ENCODE data around the gene HDAC7.
"Not testable (repeated sequence)": the region's sequence is repeated elsewhere in the genome, so short reads cannot be mapped to it uniquely, and the experiment has no call there.

The HDAC7 gene

GRCh38 chr12:47848853-47849252, 29.1 kb upstream of the HDAC7 start:
- DNase-seq (ENCODE audit: low spot score) = no peak

- DNase-seq (ENCODE audit: low spot score) = no peak
These were observed 26.7 kb upstream of the HDAC7 start for GRCh38 chr12:47846294-47846996.

DNA sequence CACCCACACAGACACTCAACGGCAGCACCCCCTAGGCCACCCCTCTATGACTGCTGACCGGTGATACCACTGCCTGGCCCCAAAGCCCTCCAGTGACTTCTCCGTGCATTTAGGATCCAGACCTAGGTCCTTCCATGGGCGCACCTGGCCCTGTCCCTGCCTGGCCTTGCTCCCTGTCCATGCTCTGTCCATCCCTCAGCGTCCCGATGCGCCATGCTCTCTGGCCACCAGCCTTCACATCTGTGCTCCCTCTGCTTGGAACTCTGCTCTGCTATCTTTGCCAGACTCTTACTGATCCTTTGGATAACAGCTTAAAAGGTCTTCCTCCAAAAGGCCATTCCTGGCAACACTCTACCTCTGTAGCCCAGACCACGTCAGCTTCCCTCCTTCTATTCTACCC, 25.4 kb upstream of the HDAC7 start:
- no peak for DNase-seq (ENCODE audit: low spot score)

GRCh38 chr12:47844264-47845019, 24.7 kb upstream of the HDAC7 start:
- no peak for DNase-seq (ENCODE audit: low spot score)

DNA sequence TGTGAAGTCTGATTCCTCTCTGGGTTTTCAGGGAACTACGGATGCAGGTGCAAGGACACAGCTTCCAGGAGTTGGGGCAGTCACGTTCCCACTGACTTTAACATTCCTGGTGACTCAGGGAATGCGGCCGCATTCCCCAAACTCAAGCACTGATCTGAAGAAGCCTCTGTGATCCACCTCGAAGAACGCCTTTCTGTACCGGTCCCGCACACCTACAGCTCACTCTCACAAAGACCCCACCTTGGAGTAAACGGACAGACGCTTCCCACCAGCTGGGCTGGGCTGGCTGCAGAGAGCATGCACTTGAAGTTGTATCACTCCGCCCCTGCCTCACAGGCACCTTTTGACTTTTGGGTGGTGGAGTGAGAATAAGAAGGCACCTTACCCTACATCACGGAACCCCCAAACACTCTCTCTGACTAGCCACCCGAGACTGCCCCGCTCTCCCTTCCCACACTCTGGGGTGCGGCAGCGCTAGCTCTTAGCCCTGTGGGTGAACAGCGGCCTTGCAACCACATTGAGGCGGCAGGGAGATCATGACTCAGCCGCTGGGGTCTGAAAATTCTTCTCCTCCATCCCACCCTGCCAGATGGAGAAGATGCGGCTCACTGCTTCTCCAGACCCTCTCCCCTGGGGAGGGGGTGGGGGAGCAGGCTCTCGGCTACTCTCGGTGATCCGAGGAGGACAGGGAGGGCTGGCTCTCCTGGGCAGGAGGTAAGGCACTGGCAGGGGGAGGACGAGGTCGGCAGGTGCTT, 23.7 kb upstream of the HDAC7 start:
- DNase-seq (ENCODE audit: low spot score) = peak; percentile 57

GRCh38 chr12:47842543-47842942, 22.8 kb upstream of the HDAC7 start:
- not testable (repeated sequence) for DNase-seq (ENCODE audit: low spot score)

GRCh38 chr12:47841910-47842309, 22.2 kb upstream of the HDAC7 start:
- DNase-seq (ENCODE audit: low spot score) = peak; percentile 35

DNA sequence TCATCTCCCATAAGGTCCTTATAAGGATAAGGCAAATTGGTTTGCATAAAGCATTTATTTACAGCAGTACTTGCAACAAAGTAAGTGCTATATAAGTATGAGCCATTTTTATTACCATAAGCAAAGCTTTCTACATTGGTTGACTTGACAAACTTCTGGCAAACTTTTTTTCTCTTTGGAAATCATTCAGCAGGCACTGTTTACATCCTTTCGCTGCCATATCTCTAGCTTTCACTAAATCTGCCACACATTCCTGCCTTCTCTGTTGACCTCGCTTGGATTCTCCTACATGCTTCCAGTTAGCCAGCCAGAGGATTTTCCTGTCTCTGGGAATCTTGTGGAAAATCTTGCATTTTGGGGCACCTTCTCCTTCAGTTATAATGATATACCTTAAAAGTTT, 21.8 kb upstream of the HDAC7 start:
- DNase-seq (ENCODE audit: low spot score) = no peak

GRCh38 chr12:47840571-47840970, 20.9 kb upstream of the HDAC7 start:
- DNase-seq (ENCODE audit: low spot score) = no peak

- DNase-seq (ENCODE audit: low spot score) = no peak
These were observed 19.6 kb upstream of the HDAC7 start for GRCh38 chr12:47839214-47839876.

GRCh38 chr12:47838286-47838931, 18.7 kb upstream of the HDAC7 start:
- DNase-seq (ENCODE audit: low spot score) = peak; percentile 54

DNA sequence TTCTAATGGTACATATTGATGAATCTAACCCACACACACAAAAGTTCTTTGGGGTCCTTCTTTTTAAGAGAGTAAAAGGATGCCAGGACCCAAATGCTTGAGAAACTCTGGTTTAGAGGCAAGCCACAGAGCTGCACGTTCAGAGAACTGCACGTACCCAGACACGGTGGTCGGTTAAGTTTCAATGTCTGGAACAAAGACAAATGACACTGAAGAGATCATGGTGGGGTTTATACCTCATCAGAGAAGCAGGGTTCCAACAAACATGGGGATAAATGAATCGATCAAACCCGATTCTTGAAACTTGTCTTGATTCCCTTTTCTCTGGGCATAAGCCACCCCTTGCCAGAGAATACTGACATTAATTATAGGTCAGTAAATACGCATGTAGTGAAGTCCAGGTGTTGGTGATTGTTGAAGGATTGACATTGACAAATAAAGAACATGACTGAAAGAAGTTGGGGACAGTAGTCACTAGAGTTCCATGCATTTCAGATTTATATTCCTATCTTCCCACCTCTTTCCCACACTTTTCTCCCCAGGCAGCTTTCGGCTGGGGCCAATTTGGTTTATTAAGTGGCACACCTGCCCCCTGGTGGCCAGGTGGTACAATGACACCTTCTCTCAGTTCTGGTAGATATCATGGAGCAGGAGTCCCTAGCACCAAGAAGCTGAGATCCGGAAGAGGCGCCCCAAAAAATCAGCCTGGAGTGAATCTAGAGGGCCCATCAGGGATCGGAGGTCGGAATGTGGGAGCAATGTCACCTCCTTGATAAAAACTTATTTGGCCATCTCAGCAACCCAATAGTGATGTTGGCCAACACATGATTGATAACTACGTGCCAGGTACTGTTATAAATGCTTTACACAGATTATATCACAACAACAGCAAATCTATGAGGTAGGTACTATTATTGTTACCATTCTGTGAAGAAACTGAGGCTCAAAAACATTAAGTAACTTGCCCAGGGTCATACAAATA, 17.8 kb upstream of the HDAC7 start:
- peak; percentile 79 for DNase-seq (ENCODE audit: low spot score)

- DNase-seq (ENCODE audit: low spot score) = peak; percentile 88
These were observed 16.1 kb upstream of the HDAC7 start for GRCh38 chr12:47835831-47836155.

DNA sequence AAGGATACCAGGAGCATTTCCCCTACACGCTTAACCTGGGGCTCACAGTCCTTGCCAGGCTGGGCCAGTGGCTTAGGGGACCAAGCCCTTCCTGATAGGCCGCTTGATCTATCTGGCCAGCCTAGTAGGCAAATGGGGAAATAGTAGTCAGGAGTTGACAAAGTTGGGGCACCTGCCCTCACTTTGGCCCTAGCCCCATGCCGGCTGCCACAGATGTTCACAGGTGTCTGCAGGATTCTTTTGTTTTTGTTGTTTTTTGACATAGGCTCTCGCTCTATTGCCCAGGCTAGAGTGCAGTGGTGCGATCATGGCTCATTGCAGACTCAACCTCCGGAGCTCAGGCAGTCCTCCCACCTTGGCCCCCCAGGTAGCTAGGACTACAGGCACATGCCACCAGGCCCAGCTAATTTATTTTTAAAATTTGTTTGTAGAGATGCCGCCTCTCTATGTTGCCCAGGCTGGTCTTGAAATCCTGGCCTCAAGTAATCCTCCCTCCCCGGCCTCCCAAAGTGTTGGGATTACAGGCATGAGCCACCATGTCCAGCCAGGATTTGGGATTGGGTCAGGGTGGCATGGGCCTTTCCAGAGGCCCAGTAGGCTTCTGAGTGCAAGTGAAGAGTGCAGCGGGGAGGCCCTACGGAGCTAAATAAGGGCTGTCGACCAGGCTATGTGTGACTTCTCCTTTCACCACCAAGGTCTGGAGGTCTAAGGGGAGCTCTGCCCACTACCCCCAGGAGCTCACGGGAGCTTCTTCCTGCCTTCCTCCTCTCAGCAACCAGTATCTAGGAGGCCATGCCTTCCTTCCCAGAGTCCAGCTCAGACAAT, 15.5 kb upstream of the HDAC7 start:
- no peak for DNase-seq (ENCODE audit: low spot score)

GRCh38 chr12:47834199-47834903, 14.6 kb upstream of the HDAC7 start:
- no peak for DNase-seq (ENCODE audit: low spot score)

- no peak for DNase-seq (ENCODE audit: low spot score)
These were observed 13.9 kb upstream of the HDAC7 start for GRCh38 chr12:47833591-47834012.

GRCh38 chr12:47832263-47832933, 12.7 kb upstream of the HDAC7 start:
- no peak for DNase-seq (ENCODE audit: low spot score)

DNA sequence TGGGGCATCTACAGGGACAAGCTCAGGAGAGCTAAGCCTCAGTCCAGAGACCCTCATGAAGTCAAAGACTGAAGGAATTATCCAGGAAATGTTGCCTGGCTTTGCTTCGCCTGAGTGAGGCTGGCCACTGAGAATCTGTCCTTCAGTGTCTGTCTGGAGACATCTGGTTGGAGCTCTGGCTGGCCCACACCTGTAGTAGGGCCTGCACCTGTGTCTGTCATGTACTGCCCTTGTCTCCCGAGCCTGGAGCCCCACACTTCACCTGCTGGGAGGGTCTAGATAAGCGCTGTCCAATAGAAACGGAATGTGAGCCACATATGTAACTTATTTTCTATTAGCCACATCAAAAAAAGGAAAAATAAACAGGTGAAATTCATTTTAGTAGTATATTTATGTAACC, 9.9 kb upstream of the HDAC7 start:
- no peak for DNase-seq (ENCODE audit: low spot score)
